Activated CD4-positive, CD25-positive, alpha-beta regulatory T cell treated with anti-CD3 and anti-CD28 coated beads, Interleukin-2, amount 50 U/mL, for 24 hours (primary cell): ENCODE results near the gene LYZL6.
"Not testable (repeated sequence)": the region's sequence is repeated elsewhere in the genome, so short reads cannot be mapped to it uniquely, and the experiment has no call there.

ENCODE experiments used
- ATAC-seq, 2 donors: fragments of 150-1000 bp; cut with Tn5 transposase; one replicate each; pipeline ENCODE4 v1.10.0; 2021; ENCODE audit warnings: mild to moderate bottlenecking in 1 of 2, moderate library complexity in 1 of 2

Gene LYZL6

DNA sequence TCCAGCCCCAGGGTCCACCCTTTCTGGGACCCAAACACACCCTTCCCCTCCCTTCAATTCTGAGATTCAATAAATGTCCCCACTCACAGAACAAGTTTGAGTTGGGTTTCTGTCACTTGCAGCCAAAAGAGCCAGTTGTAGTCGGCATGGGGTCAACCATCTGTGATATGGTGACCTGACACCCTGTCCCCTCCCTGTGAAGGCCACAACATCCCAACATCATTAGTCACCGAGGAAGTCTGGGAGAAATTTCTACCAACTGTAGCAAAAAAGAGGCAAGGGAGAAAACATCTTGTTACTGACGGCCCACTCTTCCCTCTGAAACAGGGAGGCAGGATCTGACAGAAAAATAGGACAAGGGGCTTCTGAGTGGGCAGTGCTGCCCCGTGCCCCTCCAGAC, 638 bp upstream of the LYZL6 start:
- no peak for ATAC-seq

DNA sequence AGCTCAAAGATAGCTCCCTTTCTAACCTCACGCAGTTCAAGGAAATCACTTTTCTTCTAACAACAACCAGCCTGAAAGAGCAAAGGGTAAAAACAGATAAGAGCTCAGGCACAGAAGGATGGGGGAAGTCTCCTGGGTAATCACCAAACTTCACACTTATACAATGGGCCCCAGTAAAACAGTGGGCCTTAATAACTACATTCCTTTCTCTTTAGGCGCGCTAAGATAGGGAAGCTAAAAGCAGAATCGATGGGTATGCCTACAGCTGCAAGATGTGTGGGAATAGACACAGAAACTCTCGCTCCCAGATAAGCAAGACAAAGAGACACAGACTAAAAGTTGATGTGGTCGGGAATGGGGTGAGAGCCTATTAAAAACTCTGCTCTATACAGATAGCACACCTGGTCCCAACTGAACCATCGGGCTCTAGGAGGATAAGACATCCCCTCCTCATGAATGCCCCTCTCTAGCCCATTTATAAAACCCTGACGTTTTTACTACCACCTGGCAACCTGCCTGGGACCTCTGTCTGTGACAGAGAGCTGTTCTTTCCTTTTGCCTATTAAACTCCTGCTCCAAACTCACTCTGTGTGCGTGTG, 826 bp downstream of the LYZL6 start:
- no peak for ATAC-seq

DNA sequence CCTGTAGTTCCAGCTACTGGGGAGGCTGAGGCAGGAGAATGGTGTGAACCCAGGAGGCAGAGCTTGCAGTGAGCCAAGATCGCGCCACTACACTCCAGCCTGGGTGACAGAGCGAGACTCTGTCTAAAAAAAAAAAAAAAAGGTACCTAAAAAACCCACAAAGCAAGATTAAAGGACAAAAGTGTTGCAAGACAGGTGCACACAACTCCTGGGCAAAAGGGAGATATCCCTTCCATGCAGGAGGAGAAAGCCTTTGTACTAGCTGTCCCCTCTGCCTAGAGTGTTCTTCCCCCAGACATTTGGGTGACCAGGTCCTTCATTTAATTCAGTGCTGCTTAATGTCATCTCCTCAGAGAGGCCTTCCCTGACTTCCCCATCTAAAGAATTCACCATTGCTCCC, 5.0 kb downstream of the LYZL6 start:
- not testable (repeated sequence) for ATAC-seq

DNA sequence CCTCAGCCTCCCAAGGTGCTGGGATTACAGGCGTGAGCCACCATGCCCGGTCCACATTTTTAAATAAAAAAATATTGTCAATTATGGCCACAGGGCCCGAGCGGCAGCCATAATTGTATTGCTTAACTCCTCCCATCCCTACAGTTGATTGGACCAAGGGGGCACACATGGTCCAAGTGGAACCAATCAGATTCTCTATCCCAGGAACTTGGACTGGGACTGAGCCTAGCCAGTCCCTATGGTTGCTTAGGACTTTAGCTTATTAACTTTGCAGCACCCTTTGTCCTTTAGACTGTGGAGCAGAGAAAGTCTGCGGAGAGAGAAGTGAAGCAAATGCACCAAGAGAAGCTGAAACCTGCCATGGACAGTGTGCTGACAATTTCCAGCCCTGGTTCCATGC, 7.5 kb downstream of the LYZL6 start:
- no peak for ATAC-seq

DNA sequence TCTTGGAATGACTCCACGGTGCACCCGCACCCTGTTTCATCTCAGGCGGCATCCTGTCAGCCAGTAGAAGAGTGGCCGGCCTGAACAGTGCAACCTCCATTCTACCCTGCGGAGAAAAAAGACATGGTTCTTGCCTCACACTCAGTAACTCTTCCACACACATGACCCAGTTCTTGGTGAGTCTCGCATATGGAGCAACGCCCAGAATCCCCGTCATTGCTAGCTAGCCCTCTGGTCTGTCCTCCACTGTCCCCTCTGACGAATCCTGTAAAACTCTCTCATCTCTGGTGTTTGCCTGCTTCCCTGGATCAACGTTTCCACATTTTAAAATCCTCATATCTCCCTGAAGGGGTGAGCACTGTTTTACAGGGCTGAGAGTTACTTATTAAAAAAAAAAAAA, 8.8 kb downstream of the LYZL6 start:
- no peak for ATAC-seq

DNA sequence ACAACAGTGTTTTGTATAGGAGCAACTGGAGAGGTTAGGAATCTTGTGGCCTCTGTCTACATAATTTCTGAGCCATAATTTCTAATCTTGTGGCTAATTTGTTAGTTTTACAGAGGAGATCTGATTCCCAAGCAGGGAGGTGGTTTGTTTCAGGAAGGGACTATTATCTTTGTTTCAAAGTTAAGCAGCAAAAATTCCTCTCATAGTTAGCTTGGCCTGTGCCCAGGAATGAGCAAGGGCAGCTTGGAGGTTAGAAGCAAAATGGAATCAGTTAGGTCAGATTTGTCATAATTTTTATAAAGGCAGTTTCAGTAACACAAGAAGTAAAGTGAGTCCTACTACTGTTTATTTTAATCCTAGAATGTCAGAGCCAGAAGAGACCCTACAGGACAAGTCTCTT, 10.9 kb downstream of the LYZL6 start:
- ATAC-seq = no peak

DNA sequence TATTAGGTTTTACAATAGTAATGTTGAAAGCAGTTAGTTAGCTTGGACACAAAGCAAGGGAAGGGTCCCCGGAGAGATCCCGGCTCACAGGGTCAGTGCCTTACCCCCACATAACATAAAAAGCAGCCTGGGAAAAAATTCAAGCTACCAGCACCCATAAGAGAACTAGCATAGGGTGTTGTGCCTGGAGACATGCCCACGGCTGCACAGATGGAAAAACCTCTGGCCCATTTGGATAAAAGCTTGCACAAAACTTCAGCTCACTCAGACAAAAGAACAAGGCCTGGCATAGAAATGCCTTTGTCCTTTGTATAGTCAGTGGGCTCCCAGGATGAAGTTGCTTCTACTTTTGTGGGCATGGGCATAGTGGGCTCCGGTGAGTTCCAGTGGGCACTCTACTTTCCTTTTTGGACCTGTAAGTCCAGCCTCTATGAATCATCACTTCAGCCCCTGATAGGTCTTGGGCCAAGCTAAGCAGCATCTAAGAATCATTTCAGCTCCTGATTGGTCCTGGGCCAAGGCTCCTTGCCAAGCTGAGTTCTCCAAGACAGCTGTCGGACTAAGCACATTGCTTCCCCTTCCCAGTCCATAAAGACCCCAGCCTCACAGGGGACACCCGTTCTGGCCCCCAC, 11.6 kb downstream of the LYZL6 start:
- no peak for ATAC-seq

DNA sequence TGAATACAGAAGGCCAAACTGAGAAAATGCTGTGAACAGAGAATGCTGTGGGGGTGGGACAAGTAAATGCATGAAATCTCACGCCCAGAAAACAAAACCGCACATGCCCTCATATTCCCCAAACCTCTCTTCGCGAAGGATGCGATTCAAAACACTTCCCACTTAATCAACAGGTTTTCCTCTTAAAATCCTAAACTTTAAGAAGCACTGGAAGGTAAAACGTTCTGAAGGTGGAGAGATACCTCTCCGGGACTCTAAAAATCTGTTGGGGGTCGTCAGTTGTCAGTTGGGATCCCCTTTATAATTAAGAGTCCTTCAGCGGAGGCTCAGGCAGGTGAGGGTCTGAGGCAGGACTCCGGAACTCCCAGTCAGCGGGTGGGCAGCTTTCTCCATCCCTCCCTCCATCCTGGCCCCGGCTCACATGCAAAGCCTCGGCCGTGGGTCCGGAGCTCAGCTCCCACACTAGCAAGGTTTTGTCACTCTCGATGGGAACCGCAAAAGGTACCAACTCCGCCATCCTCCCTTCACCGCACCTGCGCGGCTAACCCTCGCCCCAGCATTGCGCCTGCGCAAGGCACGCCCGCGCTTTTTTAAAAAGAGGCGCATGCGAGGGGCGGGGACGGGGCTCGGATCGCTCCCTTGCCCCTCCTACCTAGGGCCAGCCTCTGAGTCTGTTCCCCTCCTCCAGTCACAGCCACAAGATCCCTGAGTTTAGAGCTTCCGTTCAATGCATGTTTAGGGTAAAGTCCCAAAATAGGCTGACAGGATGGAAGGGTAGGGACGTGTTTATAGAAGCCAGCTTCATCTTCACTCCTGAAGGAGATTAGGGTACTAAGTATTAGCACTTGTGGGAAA, 13.1 kb downstream of the LYZL6 start, which contains the start of gene RDM1:
TSS of gene RDM1 (minus strand) at position 563 of the 855 bp plus-strand sequence. CDS start at position 517, 46 bp downstream.
- peak; percentile 85 to 90 for ATAC-seq

DNA sequence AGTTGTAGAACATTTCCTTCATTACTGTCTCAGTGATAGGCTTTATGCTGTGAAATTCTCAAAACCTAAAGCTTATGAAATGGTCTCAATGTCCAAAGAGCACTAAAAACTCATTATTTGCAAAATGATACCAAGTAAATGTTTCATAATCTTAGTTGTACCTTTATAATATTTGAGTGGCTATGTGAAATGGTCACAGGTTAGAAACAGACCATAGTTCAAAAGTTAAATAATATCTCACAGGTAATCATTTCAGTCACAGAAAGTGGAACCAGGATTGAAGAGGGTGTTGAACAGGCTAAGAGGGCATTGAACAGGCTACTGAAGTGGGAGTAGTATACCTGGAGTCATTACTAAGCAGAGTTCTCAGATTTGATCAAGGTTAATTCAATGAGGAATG, 15.8 kb downstream of the LYZL6 start:
- ATAC-seq = no peak

DNA sequence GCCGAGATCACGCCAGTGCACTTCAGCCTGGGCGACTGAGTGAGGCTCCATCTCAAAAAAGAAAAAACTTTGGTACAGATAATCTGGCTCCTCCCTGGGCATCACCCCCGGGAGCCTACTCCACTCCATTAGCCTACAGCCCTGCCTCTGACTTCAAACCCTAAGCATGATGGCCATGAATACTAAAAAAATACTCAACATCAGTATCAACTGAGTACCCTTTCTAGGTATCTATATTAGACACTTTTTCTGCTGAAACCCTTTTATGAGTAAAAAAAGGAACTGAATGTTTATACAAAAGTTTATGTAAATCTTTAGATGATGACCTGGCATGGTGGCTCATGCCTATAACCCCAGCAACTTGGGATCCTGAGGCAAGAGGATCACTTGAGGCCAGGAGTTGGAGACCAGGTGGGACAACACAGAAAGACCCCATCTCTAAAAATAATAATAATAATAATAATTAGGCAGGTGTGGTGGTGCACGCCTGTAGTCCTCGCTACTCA, 19.9 kb downstream of the LYZL6 start:
- no peak for ATAC-seq

DNA sequence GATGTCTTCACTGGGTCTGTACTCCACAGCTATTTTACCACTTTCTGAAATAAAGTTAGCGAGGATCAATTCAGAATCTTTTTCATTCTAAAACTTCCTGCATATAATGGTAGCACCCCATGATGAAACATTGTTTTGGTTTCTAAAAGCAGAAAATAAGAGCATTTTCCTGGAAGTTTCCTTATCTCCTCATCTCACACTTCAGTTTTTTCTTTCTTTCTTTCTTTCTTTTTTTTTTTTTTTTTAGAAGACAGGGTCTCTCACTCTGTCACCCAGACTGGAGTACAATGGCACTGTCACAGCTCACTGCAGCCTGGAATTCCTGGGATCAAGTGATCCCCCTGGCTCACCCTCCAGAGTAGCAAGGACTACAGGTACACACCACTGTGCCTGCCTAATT, 23.3 kb downstream of the LYZL6 start:
- ATAC-seq = no peak

DNA sequence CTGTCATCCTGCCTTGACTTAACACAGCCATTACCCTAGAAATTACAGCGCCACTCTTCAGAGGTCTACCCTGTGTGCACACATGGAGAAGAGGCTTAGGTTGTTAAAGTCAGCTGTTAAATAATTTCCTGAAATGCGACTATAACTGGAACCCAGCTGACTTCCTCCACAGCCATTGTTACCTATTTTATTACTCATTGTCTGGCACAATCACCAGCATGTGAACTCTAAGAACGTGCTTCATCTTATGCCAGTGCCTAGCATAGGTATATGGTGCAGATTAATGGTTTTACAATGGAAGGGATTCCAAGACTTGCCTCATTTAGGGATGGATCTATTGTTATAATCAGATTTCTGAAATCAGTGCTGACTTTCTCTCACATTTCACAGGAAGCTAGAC, 24.8 kb downstream of the LYZL6 start:
- no peak for ATAC-seq

DNA sequence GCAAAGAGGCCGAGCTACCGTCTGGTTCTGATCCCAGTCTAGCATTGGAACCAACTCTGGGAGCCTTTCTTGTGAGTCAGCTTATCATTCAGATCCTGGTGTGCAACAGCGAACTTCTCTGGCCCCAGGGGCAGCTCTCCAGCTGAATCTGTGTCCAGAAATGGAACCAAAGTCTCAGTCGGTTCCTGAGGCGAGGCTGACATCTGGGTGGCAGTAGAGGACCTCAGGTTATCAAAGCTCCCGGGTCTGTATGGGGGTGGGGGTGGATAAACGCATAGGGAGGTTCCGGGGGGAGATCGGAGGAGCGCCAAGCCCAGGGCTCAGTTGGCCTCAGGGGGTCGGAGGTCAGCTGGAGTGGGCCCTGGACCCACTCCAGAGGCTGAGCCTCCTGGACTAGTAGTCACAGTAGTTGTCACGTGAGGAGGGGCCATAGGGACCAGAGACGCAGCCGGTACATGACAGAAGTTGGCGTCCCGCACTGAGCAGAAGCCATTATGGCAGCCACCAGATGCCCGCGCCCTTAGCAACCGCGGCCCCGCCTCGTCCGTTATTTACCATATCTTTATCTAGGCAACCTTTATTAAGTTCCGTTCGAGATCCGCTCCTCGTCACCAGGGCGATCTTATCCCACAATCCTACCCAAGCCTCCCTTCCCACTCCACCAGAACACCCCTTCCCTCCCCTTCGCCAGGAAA, 25.8 kb downstream of the LYZL6 start:
- no peak for ATAC-seq

DNA sequence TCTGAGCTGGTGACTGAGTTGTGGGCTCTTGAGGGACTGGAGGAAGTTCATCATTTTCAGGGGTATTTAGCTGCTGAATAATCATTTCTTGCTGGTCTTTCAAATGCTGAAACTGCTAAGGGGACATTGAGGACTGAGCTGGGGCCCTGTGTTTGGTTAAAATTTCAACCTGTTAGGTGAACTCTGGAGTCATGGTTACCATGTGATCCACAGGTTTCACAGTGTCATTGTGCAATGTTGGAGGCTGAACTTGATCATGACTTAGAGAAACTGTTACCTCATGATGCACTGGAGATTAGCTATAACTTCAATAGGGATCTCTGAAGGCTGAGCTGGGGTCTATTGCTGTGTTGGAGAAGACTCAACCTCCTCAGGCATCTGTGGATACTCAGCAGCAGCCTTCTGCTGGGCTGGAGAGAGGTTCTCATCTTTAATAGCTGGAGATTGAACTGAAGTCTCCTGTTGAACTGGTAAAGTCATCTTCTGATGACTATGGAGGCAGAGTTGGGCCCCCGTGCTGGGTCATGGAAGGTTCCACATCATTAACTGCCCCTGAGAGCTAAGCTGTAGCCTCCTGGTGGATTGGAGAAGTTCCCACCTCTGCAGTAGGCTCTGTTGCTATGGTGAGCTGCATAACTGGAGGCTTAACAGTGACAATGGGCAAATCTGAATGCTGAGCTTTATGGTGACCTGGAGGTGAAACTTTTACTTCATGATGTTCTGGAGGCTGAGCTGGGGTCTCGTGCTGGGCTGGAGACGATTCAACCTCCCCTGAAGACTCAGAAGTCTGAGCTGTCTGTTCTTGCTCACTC, 28.2 kb downstream of the LYZL6 start:
- ATAC-seq = no peak

DNA sequence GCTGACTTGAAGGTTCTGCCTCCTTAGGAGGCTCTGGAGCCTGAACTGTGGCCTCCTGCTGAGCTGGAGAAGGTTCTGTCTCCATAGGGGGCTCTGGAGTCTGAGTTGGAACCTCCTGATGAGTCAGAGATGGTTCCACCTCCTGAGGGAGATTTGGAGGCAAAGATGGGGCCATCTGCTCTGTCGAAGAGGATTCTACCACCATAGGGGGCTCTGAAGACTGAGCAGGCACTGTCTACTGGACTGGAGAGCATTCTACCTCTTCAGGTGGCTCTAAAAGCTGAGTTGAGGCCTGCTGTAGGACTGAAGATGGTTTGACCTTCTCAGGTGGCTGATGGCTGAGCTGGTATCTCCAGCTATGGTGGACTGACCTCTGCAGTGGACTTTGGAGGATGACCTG, 29.2 kb downstream of the LYZL6 start:
- no peak for ATAC-seq

DNA sequence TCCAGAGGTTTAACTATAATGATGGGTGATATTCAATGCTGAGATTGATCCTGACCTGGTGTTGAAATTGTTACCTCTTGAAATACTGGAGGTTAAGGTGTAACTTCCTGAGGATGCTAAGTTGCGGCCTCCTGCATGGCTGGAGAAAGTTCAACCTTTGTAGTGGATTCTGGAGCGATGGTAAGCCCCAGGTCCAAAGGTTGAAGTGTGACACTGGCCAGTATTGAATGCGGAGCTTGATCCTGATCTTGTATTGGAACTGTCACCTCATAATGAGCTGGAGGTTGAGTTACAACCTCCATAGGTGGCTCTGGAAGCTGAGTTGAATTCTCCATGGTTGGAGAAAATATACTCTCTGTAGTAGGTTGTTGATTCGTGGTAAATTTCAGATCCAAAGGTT, 29.9 kb downstream of the LYZL6 start:
- ATAC-seq = no peak

DNA sequence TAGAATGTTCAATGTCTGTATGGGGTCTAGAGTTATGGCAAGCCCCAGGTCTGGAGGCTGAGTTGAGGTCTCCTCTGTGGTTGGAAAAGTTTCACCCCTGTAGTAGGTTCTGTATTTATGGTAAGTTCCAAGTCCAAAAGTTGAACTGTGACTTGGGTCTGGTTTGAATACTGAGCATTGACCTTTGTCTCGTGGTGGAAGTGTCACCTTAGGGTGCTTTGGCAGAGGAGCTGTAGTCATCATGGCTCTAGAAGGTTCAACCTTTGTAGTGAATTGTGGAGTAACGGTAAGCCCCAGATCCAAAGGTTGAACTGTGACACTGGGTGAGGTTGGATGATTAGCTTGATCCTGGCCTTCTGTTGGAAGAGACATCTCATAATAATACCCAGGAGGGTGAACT, 30.6 kb downstream of the LYZL6 start:
- ATAC-seq = no peak

DNA sequence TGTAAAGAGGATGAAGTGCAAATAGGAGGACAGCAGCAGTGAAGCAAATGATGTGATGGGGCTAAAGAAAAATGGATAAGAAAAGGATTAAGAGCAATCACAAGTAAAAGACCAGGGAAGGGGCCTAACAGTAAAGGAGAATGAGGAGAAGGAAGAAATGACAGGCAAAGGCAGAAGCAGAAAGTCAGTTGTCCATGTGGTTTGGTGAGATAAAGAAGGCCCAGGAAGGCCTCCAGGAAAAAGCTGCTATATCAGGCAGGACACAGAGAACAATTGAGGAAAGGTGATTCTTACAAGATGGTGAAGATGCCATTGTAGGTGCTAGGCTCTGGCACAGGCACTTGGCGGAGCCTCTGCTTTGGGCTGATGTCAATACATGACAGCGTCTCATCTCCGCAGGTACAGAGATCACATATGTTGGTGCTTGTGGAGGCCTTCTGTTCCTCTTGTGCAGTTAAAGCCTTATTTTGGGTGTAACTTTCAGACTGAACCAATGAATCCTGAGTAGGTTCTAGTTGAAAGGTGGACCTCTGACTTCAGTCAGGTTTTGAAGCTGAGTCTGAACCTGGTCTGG, 31.1 kb downstream of the LYZL6 start:
- no peak for ATAC-seq

DNA sequence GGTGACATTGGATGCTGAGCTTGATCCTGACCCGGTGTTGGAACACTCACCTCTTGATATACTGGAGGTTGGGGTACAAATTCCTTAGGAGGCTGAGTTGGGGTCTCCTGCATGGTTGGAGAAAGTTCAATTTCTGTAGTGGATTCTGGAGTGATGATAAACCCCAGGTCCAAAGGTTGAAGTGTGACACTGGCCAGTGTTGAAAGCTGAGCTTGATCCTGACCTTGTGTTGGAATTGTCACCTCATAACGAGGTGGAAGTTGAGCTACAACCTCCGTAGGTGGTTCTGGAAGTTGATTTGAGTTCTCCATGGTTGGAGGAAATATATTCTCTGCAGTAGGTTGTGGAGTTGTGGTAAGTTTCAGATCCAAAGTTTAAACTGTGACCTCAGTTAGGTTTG, 34.1 kb downstream of the LYZL6 start:
- no peak for ATAC-seq

DNA sequence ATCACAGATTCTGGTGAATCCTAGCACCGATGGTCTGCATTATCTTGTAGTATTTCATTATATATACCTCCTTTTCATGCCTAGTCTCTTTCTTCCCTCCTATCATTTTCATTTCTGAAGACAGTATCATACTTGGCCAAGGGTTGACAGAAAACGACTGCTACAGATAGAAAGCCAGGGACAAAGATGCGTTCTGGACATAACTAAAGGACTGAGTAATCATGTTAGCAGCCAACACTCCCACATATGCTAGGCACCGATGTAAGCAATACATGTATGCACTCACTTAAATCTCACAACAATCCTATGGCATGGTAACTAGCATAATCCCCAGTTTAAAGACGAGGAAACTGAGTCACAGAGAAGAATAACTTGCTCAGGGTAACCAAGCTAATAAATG, 35.8 kb downstream of the LYZL6 start:
- ATAC-seq = no peak

DNA sequence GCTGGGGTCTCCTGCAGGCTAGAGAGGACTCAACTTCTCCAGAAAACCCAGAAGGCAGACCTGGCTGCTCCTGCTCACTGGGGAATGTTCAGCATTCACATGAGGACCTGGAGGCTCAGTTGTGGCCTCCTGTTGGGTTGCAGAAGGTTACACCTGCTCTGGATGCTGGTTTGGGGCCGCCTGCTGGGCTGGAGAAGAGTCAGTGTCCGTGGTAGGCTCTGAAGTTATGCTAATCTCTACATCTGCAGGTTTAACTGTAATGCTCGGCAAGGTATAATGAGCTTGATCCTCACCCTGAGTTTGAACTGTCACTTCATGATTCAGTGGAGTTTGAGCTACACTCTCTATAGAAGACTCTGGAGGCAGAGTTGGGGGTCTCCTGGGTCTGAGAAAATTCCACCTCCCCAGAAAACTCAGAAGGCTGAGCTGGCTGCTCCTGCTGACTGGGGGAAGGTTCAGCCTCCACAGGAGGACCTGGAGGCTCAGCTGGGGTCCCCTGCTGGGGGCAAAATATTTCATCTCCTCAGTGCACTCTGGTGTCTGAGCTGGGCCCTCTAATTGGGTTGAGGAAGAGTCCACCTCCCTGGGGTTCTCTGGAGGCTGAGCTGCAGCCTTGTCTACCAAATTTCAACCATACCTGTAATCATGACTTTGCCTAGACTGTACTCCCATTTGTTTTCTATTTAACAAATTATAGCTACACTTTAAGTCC, 36.4 kb downstream of the LYZL6 start:
- ATAC-seq = no peak
